ENCODE results near the gene THRB.

DNA sequence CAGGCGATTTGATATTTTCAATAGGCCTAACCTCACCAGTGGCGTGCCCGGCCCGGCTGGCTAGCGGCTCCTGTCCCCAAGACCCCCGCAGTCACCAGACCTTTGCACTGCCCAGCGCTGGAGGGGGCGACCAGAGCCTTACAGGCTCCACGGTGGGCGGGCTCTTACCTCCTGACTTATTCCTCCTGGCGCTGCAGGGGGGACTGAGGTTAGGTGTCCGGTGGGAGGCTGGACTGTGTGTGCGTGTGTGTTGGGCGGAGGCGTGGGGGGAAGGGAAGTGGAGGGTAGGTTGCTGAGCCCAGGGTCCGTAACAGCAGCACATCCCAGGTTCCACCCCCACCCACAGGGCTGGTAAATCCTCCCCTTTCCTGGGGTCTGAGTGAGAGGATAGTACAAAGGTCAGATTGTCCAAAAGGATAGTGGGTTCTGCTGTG lies 27.5 kb upstream of the THRB start:
- TF ChIP-seq, protein P1, sequence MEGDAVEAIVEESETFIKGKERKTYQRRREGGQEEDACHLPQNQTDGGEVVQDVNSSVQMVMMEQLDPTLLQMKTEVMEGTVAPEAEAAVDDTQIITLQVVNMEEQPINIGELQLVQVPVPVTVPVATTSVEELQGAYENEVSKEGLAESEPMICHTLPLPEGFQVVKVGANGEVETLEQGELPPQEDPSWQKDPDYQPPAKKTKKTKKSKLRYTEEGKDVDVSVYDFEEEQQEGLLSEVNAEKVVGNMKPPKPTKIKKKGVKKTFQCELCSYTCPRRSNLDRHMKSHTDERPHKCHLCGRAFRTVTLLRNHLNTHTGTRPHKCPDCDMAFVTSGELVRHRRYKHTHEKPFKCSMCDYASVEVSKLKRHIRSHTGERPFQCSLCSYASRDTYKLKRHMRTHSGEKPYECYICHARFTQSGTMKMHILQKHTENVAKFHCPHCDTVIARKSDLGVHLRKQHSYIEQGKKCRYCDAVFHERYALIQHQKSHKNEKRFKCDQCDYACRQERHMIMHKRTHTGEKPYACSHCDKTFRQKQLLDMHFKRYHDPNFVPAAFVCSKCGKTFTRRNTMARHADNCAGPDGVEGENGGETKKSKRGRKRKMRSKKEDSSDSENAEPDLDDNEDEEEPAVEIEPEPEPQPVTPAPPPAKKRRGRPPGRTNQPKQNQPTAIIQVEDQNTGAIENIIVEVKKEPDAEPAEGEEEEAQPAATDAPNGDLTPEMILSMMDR (IDR thresholded peaks at IDR 0.05), result no peak
- no peak for TF ChIP-seq POLR2A (IDR thresholded peaks at IDR 0.05)
